ENCODE data around the gene NCEH1.
"Not testable (repeated sequence)": the region's sequence is repeated elsewhere in the genome, so short reads cannot be mapped to it uniquely, and the experiment has no call there.

NCEH1 gene

GRCh38 chr3:172749230-172749965, 38.5 kb upstream of the NCEH1 start:
- no peak for DNase-seq (ENCODE audit: low spot score)
- in situ Hi-C loops (cut with MboI; ENCODE audit: low pct_unique_long_range_greater_than_20kb, low sequenced_read_pairs, unreplicated experiment), result no loop called here
- TF ChIP-seq, protein P1, sequence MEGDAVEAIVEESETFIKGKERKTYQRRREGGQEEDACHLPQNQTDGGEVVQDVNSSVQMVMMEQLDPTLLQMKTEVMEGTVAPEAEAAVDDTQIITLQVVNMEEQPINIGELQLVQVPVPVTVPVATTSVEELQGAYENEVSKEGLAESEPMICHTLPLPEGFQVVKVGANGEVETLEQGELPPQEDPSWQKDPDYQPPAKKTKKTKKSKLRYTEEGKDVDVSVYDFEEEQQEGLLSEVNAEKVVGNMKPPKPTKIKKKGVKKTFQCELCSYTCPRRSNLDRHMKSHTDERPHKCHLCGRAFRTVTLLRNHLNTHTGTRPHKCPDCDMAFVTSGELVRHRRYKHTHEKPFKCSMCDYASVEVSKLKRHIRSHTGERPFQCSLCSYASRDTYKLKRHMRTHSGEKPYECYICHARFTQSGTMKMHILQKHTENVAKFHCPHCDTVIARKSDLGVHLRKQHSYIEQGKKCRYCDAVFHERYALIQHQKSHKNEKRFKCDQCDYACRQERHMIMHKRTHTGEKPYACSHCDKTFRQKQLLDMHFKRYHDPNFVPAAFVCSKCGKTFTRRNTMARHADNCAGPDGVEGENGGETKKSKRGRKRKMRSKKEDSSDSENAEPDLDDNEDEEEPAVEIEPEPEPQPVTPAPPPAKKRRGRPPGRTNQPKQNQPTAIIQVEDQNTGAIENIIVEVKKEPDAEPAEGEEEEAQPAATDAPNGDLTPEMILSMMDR (IDR thresholded peaks at IDR 0.05; ENCODE audit: extremely low read depth, insufficient read depth, missing control alignments), result no peak

- in situ Hi-C loops (cut with MboI; ENCODE audit: low pct_unique_long_range_greater_than_20kb, low sequenced_read_pairs, unreplicated experiment), result no loop called here
- DNase-seq (ENCODE audit: low spot score), result no peak
- TF ChIP-seq, protein P1 (IDR thresholded peaks at IDR 0.05; ENCODE audit: extremely low read depth, insufficient read depth, missing control alignments), result no peak
Measured at GRCh38 chr3:172746475-172746874, 35.6 kb upstream of the NCEH1 start.

DNA sequence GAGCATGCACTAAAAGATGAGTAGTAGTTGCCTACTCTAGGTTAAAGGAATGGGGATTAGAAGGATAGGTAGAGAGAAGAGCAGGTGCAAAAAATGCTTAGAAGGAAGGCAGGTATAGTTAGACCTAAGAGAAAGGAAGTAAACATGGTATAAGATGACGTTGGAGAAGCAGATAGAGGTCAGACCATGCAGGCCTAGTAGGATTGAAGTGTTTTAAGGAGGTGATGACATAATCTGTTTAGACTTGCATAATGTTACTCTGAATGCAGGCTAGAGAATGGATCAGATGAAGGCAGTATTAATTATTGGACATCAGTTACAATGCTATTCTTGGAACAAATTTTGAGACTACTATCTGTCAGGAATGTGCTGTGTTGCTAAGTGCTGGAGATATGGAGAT, 28.6 kb upstream of the NCEH1 start:
- no peak for DNase-seq (ENCODE audit: low spot score)
- TF ChIP-seq, protein P1 (IDR thresholded peaks at IDR 0.05; ENCODE audit: extremely low read depth, insufficient read depth, missing control alignments), result no peak
- in situ Hi-C loops (cut with MboI; ENCODE audit: low pct_unique_long_range_greater_than_20kb, low sequenced_read_pairs, unreplicated experiment), result no loop called here

- no peak for DNase-seq (ENCODE audit: low spot score)
- in situ Hi-C loops (cut with MboI; ENCODE audit: low pct_unique_long_range_greater_than_20kb, low sequenced_read_pairs, unreplicated experiment), result no loop called here
- TF ChIP-seq, protein P1 (IDR thresholded peaks at IDR 0.05; ENCODE audit: extremely low read depth, insufficient read depth, missing control alignments), result no peak
Measured at GRCh38 chr3:172735014-172735413, 24.1 kb upstream of the NCEH1 start.

DNA sequence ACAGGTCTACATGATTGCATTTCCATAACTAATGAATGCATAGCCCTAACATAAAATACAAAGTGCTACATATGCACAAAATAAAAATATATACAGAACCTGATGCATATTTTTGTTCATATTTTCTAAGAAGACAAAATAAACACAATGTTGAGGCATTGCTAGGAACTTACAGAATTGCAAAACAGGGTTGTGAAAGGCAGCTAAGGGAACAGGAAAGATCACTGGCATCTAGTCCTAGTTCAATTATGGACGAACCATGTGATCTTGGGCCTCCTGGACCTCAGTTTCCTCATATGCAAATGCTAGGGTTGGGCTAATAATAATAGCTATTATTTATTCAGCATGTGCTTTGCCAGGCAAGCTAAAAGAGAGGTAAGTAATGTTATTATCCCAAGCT, 15.5 kb upstream of the NCEH1 start:
- TF ChIP-seq, protein P1 (IDR thresholded peaks at IDR 0.05; ENCODE audit: extremely low read depth, insufficient read depth, missing control alignments), result no peak
- DNase-seq (ENCODE audit: low spot score), result no peak
- in situ Hi-C loops (cut with MboI; ENCODE audit: low pct_unique_long_range_greater_than_20kb, low sequenced_read_pairs, unreplicated experiment), result no loop called here

DNA sequence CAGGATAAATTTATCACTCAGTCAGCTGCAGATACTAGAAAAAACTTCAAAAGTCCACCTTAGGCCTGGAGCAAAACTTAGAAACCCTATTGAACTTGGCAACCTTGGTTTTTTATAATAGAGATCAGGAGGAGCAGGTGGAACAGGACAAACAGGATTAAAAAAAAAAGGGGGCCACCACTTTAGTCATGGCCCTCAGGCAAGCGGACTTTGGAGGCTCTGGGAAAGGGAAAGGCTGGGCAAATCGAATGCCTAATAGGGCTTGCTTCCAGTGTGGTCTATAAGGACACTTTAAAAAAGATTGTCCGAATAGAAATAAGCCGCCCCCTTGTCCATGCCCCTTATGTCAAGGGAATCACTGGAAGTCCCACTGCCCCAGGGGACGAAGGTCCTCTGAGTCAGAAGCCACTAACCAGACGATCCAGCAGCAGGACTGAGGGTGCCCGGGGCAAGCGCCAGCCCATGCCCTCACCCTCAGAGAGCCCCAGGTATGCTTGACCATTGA, 11.7 kb upstream of the NCEH1 start:
- DNase-seq (ENCODE audit: low spot score); in situ Hi-C loops (cut with MboI; ENCODE audit: low pct_unique_long_range_greater_than_20kb, low sequenced_read_pairs, unreplicated experiment): not testable (repeated sequence)

- no peak for DNase-seq (ENCODE audit: low spot score)
- TF ChIP-seq, protein P1 (IDR thresholded peaks at IDR 0.05; ENCODE audit: extremely low read depth, insufficient read depth, missing control alignments), result no peak
- in situ Hi-C loops (cut with MboI; ENCODE audit: low pct_unique_long_range_greater_than_20kb, low sequenced_read_pairs, unreplicated experiment), result no loop called here
Measured at GRCh38 chr3:172717493-172718088, 6.7 kb upstream of the NCEH1 start.

Measured in GM13977 (cell line).